H9 (cell line): ENCODE measurements around the gene NKX1-1. TPM values are rescaled to one million over a fixed set of nuclear protein-coding genes. Genes with fewer than 3 reads are reported as not detected.
"Not testable (repeated sequence)": the region's sequence is repeated elsewhere in the genome, so short reads cannot be mapped to it uniquely, and the experiment has no call there.

ENCODE experiments used
- DNase-seq: peaks from one replicate; pipeline ENCODE4 v3.0.0-alpha.2; 2017
- H2AFZ ChIP-seq: one replicate; pipeline ENCODE4 v1.6.1; 2013; ENCODE audit warnings: mild to moderate bottlenecking, low read length, control low read depth, moderate library complexity
- H2AK5ac ChIP-seq: 2 replicates; pipeline ENCODE4 v1.6.1; 2013; ENCODE audit warnings: low read length, control low read depth, mixed read lengths; ENCODE audit not compliant: insufficient read length
- H2BK120ac ChIP-seq: one replicate; pipeline ENCODE4 v1.6.1; 2013; ENCODE audit warnings: low read depth, mild to moderate bottlenecking, low read length, control low read depth, inconsistent platforms; ENCODE audit not compliant: poor library complexity, severe bottlenecking
- H2BK12ac ChIP-seq: 2 replicates; pipeline ENCODE4 v1.6.1; 2013; ENCODE audit warnings: low read length, control low read depth, mixed read lengths, low read depth; ENCODE audit not compliant: insufficient read length
- H2BK15ac ChIP-seq: 2 replicates; pipeline ENCODE4 v1.6.1; 2013; ENCODE audit warnings: low read depth, low read length, control low read depth
- H2BK20ac ChIP-seq: one replicate; pipeline ENCODE4 v1.6.1; 2013; ENCODE audit warnings: low read depth, mild to moderate bottlenecking, low read length, control low read depth, inconsistent platforms; ENCODE audit not compliant: poor library complexity, severe bottlenecking
- H2BK5ac ChIP-seq: 2 replicates; pipeline ENCODE4 v1.6.1; 2013; ENCODE audit warnings: low read length, control low read depth, mixed read lengths; ENCODE audit not compliant: insufficient read length
- H3K14ac ChIP-seq: 2 replicates; pipeline ENCODE4 v1.6.1; 2013; ENCODE audit warnings: low read length, control low read depth; ENCODE audit not compliant: insufficient read depth
- H3K18ac ChIP-seq: 2 replicates; pipeline ENCODE4 v1.6.1; 2013; ENCODE audit warnings: low read depth, mild to moderate bottlenecking, mixed read lengths, low read length, control low read depth; ENCODE audit not compliant: insufficient read length
- H3K23ac ChIP-seq: 2 replicates; pipeline ENCODE4 v1.6.1; 2013; ENCODE audit warnings: low read length, control low read depth, mixed read lengths, low read depth; ENCODE audit not compliant: insufficient read length
- H3K23me2 ChIP-seq: 2 replicates; pipeline ENCODE4 v1.6.1; 2013; ENCODE audit warnings: low read depth, mild to moderate bottlenecking, mixed read lengths, low read length, control low read depth; ENCODE audit not compliant: insufficient read length, poor library complexity, severe bottlenecking
- H3K27ac ChIP-seq: 2 replicates; pipeline ENCODE4 v1.5.1; 2013; ENCODE audit warnings: low read length, control low read depth, mixed read lengths, low read depth; ENCODE audit not compliant: insufficient read length
- H3K27me3 ChIP-seq: 2 replicates; pipeline ENCODE4 v1.6.1; 2013; ENCODE audit warnings: low read length, control low read depth, inconsistent platforms; ENCODE audit not compliant: insufficient read depth
- H3K4ac ChIP-seq: 2 replicates; pipeline ENCODE4 v1.6.1; 2013; ENCODE audit warnings: low read depth, mild to moderate bottlenecking, control low read depth, inconsistent platforms, low read length, moderate library complexity
- H3K4me1 ChIP-seq: 2 replicates; pipeline ENCODE4 v1.6.1; 2013; ENCODE audit warnings: low read length, control low read depth, inconsistent platforms; ENCODE audit not compliant: insufficient read depth
- H3K4me2 ChIP-seq: 2 replicates; pipeline ENCODE4 v1.6.1; 2013; ENCODE audit warnings: low read length, control low read depth, mixed read lengths; ENCODE audit not compliant: insufficient read length, insufficient read depth
- H3K56ac ChIP-seq: 2 replicates; pipeline ENCODE4 v1.6.1; 2013; ENCODE audit warnings: low read depth, mild to moderate bottlenecking, mixed read lengths, low read length, control low read depth; ENCODE audit not compliant: insufficient read length
- H3K79me1 ChIP-seq: 2 replicates; pipeline ENCODE4 v1.6.1; 2013; ENCODE audit warnings: low read depth, mild to moderate bottlenecking, moderate library complexity, low read length, control low read depth, inconsistent platforms; ENCODE audit not compliant: insufficient read depth, poor library complexity, severe bottlenecking
- H3K79me2 ChIP-seq: 2 replicates; pipeline ENCODE4 v1.6.1; 2013; ENCODE audit warnings: low read length, control low read depth, inconsistent platforms; ENCODE audit not compliant: insufficient read depth
- H3K9ac ChIP-seq: 2 replicates; pipeline ENCODE4 v1.6.1; 2013; ENCODE audit warnings: low read length, control low read depth, mixed read lengths; ENCODE audit not compliant: insufficient read length; ENCODE audit errors: extremely low read depth
- H3K9me3 ChIP-seq: one replicate; pipeline ENCODE4 v1.6.1; 2013; ENCODE audit warnings: low read depth, low read length, inconsistent platforms; ENCODE audit not compliant: control insufficient read depth
- H3T11ph ChIP-seq: one replicate; pipeline ENCODE4 v1.6.1; 2013; ENCODE audit warnings: mild to moderate bottlenecking, low read length, control low read depth, inconsistent platforms
- H4K20me1 ChIP-seq: one replicate; pipeline ENCODE4 v1.6.1; 2013; ENCODE audit not compliant: control insufficient read depth, insufficient read length, insufficient read depth
- H4K5ac ChIP-seq: 2 replicates; pipeline ENCODE4 v1.6.1; 2013; ENCODE audit warnings: low read depth, mild to moderate bottlenecking, mixed read lengths, low read length, control low read depth; ENCODE audit not compliant: insufficient read length
- H4K8ac ChIP-seq: replicated peaks from 2 replicates; pipeline ENCODE4 v1.6.1; 2013; ENCODE audit warnings: low read length, control low read depth, mixed read lengths, low read depth; ENCODE audit not compliant: insufficient read length
- H4K91ac ChIP-seq: 2 replicates; pipeline ENCODE4 v1.6.1; 2013; ENCODE audit warnings: low read depth, mild to moderate bottlenecking, moderate library complexity, mixed read lengths, low read length, control low read depth; ENCODE audit not compliant: insufficient read length
- H3K27ac Mint-ChIP-seq, 3 experiments: 2 replicates in 2 of 3; 3 replicates in 1 of 3; pipeline ENCODE4 v1.8.0; 2020 to 2021; ENCODE audit warnings: mixed read lengths in 3 of 3, mild to moderate bottlenecking in 1 of 3, moderate library complexity in 1 of 3
- H3K27me3 Mint-ChIP-seq: 2 replicates; pipeline ENCODE4 v1.8.0; 2021; ENCODE audit warnings: low read depth, mild to moderate bottlenecking, moderate library complexity, mixed read lengths
- H3K36me3 Mint-ChIP-seq, 3 experiments: 2 replicates in 2 of 3; 3 replicates in 1 of 3; pipeline ENCODE4 v1.8.0; 2020 to 2021; ENCODE audit warnings: low read depth in 3 of 3, mixed read lengths in 3 of 3; ENCODE audit not compliant: insufficient read depth in 1 of 3
- H3K4me1 Mint-ChIP-seq, 2 experiments: 2 replicates each; pipeline ENCODE4 v1.8.0; 2020; ENCODE audit warnings: mixed read lengths in 2 of 2
- H3K4me3 Mint-ChIP-seq, 2 experiments: 2 replicates in 1 of 2; 3 replicates in 1 of 2; pipeline ENCODE4 v1.8.0; 2020 to 2021; ENCODE audit warnings: mild to moderate bottlenecking in 2 of 2, mixed read lengths in 2 of 2, moderate library complexity in 1 of 2
- H3K9me3 Mint-ChIP-seq, 2 experiments: 2 replicates in 1 of 2; 3 replicates in 1 of 2; pipeline ENCODE4 v1.8.0; 2020; ENCODE audit warnings: mild to moderate bottlenecking in 2 of 2, mixed read lengths in 2 of 2, moderate library complexity in 1 of 2
- WGBS: extraction: QIAGEN DNeasy Blood & Tissue Kit; methylation state at CpG from one replicate; pipeline ENCODE4 v1.1.7; 2013; ENCODE audit warnings: missing lambda C conversion rate, low lambda C conversion rate, mixed read lengths; ENCODE audit not compliant: insufficient read length; ENCODE audit errors: extremely low coverage; 5-methylcytosine and 5-hydroxymethylcytosine counted together
- total RNA-seq: library from RNA; stranded (reverse); gene quantifications from 2 replicates; pipeline ENCODE4 v1.2.1, GENCODE V29; 2021

The NKX1-1 gene
- total RNA-seq, 1 experiment from 2014 or later: not detected

GRCh38 chr4:1394554-1395388 lies 11.5 kb downstream of the NKX1-1 start:
- H2BK12ac ChIP-seq, H3K79me2 ChIP-seq, H3K23me2 ChIP-seq, H3K23ac ChIP-seq, DNase-seq, H4K91ac ChIP-seq, H2AFZ ChIP-seq, H3K4me1 Mint-ChIP-seq, H3T11ph ChIP-seq, H3K4me1 ChIP-seq, H2BK120ac ChIP-seq, H2BK15ac ChIP-seq, H3K56ac ChIP-seq, H2AK5ac ChIP-seq, H3K4ac ChIP-seq, H3K9me3 ChIP-seq, H3K9ac ChIP-seq, H3K4me2 ChIP-seq, H2BK5ac ChIP-seq, H2BK20ac ChIP-seq, H4K5ac ChIP-seq, H3K27me3 Mint-ChIP-seq, H4K8ac ChIP-seq, H3K18ac ChIP-seq, H3K27ac Mint-ChIP-seq, H3K27me3 ChIP-seq, H4K20me1 ChIP-seq, H3K79me1 ChIP-seq, H3K27ac ChIP-seq, H3K4me3 Mint-ChIP-seq, H3K14ac ChIP-seq: not testable (repeated sequence)
- Mint-ChIP-seq H3K9me3 (peaks cover 20 to 35% of the 10 kb centered on the region in 2 experiments), H3K36me3 (peaks cover 17 to 29% (median 21%) of the 10 kb centered on the region in 3 experiments)
- no CpG with 5 or more reads among the region's 63 CpGs for whole genome bisulfite sequencing
